Bronchial epithelial cell (primary cell): ENCODE measurements around the gene SNX25. TPM values are rescaled to one million over a fixed set of nuclear protein-coding genes. Genes with fewer than 3 reads are reported as not detected.

Experiments used
- DNase-seq: peaks from one replicate; pipeline ENCODE4 v3.0.0-alpha.2; 2010; ENCODE audit warnings: low read depth
- FAIRE-seq: peaks from 2 replicates; lab custom pipeline; 2011; peaks lifted over from hg19 to GRCh38; lab: Jason Lieb, UNC
- H3K27me3 ChIP-seq: 2 replicates; pipeline ENCODE4 v1.5.1; 2011; ENCODE audit warnings: low read length; ENCODE audit not compliant: control insufficient read depth, insufficient read depth
- H3K36me3 ChIP-seq: 2 replicates; pipeline ENCODE4 v1.5.1; 2011; ENCODE audit warnings: low read length; ENCODE audit not compliant: control insufficient read depth, insufficient read depth
- H3K4me3 ChIP-seq: 2 replicates; pipeline ENCODE4 v1.5.1; 2011; ENCODE audit warnings: mild to moderate bottlenecking, low read depth, low read length, control low read depth
- CTCF ChIP-seq: IDR thresholded peaks from 2 replicates; pipeline ENCODE4 v1.5.1; 2011; ENCODE audit warnings: mild to moderate bottlenecking, moderate library complexity, low read length, control low read depth, inconsistent platforms; ENCODE audit not compliant: insufficient read depth, severe bottlenecking
- total RNA-seq: library from RNA; depleted of rRNA; stranded (reverse); fragments of >200 nt; gene quantifications from 2 replicates; pipeline ENCODE4 v1.2.1, GENCODE V29; 2014

SNX25 gene
- total RNA-seq, 1 donor from 2014 or later = 18.4 TPM

GRCh38 chr4:185351691-185352090 is 142.3 kb downstream of the SNX25 start:
- Histone ChIP-seq H3K4me3 (no peak overlapping the region), H3K36me3 (no peaks in the 10 kb centered on the region), H3K27me3 (no peaks in the 10 kb centered on the region)
- no peak for TF ChIP-seq CTCF
- no peak for DNase-seq
- FAIRE-seq = no peak

GRCh38 chr4:185352202-185352601 is 142.8 kb downstream of the SNX25 start:
- no peak for FAIRE-seq
- no peaks in the 10 kb centered on the region for H3K27me3 ChIP-seq
- no peak overlapping the region for H3K4me3 ChIP-seq
- TF ChIP-seq CTCF = no peak
- no peaks in the 10 kb centered on the region for H3K36me3 ChIP-seq
- DNase-seq = no peak

- TF ChIP-seq CTCF = no peak
- FAIRE-seq (no peak), DNase-seq (no peak)
- H3K36me3 ChIP-seq = no peaks in the 10 kb centered on the region
- no peaks in the 10 kb centered on the region for H3K27me3 ChIP-seq
- no peak overlapping the region for H3K4me3 ChIP-seq
These were observed 143.3 kb downstream of the SNX25 start for GRCh38 chr4:185352741-185353140.

GRCh38 chr4:185357211-185357610 is 147.8 kb downstream of the SNX25 start:
- TF ChIP-seq CTCF = no peak
- FAIRE-seq = no peak
- DNase-seq = no peak
- H3K4me3 ChIP-seq = no peak overlapping the region
- no peaks in the 10 kb centered on the region for H3K36me3 ChIP-seq
- H3K27me3 ChIP-seq = no peaks in the 10 kb centered on the region

- FAIRE-seq (no peak), DNase-seq (no peak)
- Histone ChIP-seq H3K36me3 (no peaks in the 10 kb centered on the region), H3K4me3 (no peak overlapping the region), H3K27me3 (no peaks in the 10 kb centered on the region)
- TF ChIP-seq CTCF = no peak
These were observed 148.5 kb downstream of the SNX25 start for GRCh38 chr4:185357733-185358440.

GRCh38 chr4:185358514-185358913 is 149.1 kb downstream of the SNX25 start:
- TF ChIP-seq CTCF = no peak
- FAIRE-seq (no peak), DNase-seq (peak; percentile 56)
- H3K27me3 ChIP-seq = no peaks in the 10 kb centered on the region
- no peaks in the 10 kb centered on the region for H3K36me3 ChIP-seq
- H3K4me3 ChIP-seq = no peak overlapping the region
